Dendritic cell treated with granulocyte-macrophage colony-stimulating factor and Interleukin-4, amounts not matched to agents 40 ng/mL and 50 ng/mL, for 4 days (primary cell): ENCODE results near the gene MGAT4B.

ENCODE experiments used
- H3K27ac Mint-ChIP-seq: one replicate; pipeline ENCODE4 v1.8.0; 2022; ENCODE audit warnings: mild to moderate bottlenecking, mixed read lengths
- H3K27me3 Mint-ChIP-seq: one replicate; pipeline ENCODE4 v1.8.0; 2022; ENCODE audit warnings: mild to moderate bottlenecking, mixed read lengths
- H3K36me3 Mint-ChIP-seq: one replicate; pipeline ENCODE4 v1.8.0; 2022; ENCODE audit warnings: low read depth, mixed read lengths
- H3K4me1 Mint-ChIP-seq: one replicate; pipeline ENCODE4 v1.8.0; 2022; ENCODE audit warnings: low read depth, mixed read lengths
- H3K4me3 Mint-ChIP-seq: one replicate; pipeline ENCODE4 v1.8.0; 2022; ENCODE audit warnings: mild to moderate bottlenecking, moderate library complexity, mixed read lengths
- H3K9me3 Mint-ChIP-seq: one replicate; pipeline ENCODE4 v1.8.0; 2022; ENCODE audit warnings: mixed read lengths
- intact Hi-C: fragments of 100-400 bp; cut with micrococcal nuclease; formaldehyde crosslinking; loops from one replicate; pipeline ENCODE4 v1.15.0; 2022

The MGAT4B gene

DNA sequence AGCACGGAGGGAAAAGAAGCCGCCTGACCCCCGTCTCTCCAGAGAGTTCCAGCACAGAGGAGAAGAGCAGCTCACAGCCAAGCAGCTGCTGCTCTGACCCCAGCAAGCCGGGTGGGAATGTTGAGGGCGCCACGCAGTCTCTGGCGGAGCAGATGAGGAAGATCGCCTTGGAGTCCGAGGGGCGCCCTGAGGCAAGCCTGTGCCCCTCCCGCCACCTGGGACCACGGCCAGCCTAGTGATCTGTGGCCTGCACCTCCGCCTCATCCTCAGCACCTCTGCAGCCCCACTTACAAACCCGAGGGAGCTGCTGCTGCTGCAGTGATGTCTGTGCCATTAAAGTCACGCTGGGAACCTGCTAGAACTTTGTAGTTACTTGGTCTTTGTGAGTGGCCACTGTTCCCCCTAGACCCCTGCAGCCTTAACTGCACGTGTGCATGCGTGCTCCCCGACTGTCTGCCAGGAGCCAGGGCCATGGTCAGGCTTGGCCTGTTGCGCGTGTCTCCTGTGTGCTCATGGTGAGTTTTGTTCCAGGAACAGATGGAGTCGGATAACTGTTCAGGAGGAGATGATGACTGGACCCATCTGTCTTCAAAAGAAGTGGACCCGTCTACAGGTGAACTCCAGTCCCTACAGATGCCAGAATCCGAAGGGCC is 26.5 kb upstream of the MGAT4B start:
- intact Hi-C loops: no loop called here
- peaks cover 97% of the 10 kb centered on the region for H3K36me3 Mint-ChIP-seq
- H3K4me1 Mint-ChIP-seq: peaks cover 22% of the 10 kb centered on the region
- H3K27ac Mint-ChIP-seq: no peak overlapping the region
- no peaks in the 10 kb centered on the region for H3K27me3 Mint-ChIP-seq
- no peak overlapping the region for H3K4me3 Mint-ChIP-seq
- no peaks in the 10 kb centered on the region for H3K9me3 Mint-ChIP-seq

GRCh38 chr5:179832039-179832745 is 25.5 kb upstream of the MGAT4B start:
- Mint-ChIP-seq H3K27me3 (no peaks in the 10 kb centered on the region), H3K4me1 (peaks cover 31% of the 10 kb centered on the region), H3K4me3 (no peak overlapping the region), H3K36me3 (peaks cover 97% of the 10 kb centered on the region), H3K27ac (no peak overlapping the region), H3K9me3 (no peaks in the 10 kb centered on the region)
- intact Hi-C loops: no loop called here

GRCh38 chr5:179830818-179831468 is 24.3 kb upstream of the MGAT4B start:
- H3K27me3 Mint-ChIP-seq: no peaks in the 10 kb centered on the region
- intact Hi-C loops: no loop called here

GRCh38 chr5:179829732-179830435 is 23.2 kb upstream of the MGAT4B start:
- Mint-ChIP-seq H3K27me3 (no peaks in the 10 kb centered on the region), H3K36me3 (peaks cover 97% of the 10 kb centered on the region), H3K9me3 (no peaks in the 10 kb centered on the region), H3K27ac (no peak overlapping the region), H3K4me3 (no peak overlapping the region), H3K4me1 (peaks cover 54% of the 10 kb centered on the region)
- intact Hi-C loops: no loop called here

More at GRCh38 chr5:179830818-179831468, 24.3 kb upstream of the MGAT4B start:
- Mint-ChIP-seq H3K4me1 (peaks cover 43% of the 10 kb centered on the region), H3K36me3 (peaks cover 97% of the 10 kb centered on the region), H3K4me3 (no peak overlapping the region), H3K9me3 (no peaks in the 10 kb centered on the region), H3K27ac (no peak overlapping the region)

DNA sequence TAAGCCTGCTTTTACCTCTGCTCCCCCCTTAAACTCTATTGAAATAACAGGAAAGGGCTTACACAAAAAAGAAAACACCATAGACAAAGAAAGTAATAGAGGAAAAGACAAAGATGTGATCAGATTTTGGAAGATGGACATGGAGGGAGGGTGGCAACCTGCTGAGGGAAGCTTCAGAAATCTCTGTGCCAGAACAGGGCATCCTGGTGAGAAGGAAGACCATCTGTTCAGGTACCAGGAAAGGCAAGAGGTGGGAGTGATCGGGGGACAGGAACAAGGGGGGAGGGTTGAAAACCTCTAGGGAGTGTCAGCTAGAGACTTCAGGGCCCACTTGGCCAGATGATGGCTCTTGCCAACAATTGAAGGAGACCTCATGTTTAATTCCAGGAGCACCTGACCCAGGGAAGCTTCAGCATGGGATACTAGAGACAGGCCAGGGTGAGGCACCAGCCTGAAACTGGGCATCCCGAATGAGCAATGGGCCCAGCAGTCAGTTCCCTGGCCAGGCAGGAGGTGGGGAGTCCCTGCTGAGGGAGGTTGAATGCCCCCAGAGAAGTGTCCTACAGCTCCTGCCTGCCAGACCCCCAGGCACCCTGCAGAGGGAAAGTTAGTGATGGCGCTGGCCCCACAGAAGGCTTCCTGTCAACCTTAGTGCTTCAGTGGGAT is 22.2 kb upstream of the MGAT4B start:
- no peak overlapping the region for H3K4me3 Mint-ChIP-seq
- no peaks in the 10 kb centered on the region for H3K9me3 Mint-ChIP-seq
- intact Hi-C loops: no loop called here
- H3K27me3 Mint-ChIP-seq: no peaks in the 10 kb centered on the region
- peaks cover 100% of the 10 kb centered on the region for H3K36me3 Mint-ChIP-seq
- H3K27ac Mint-ChIP-seq: no peak overlapping the region
- H3K4me1 Mint-ChIP-seq: peaks cover 64% of the 10 kb centered on the region

- H3K36me3 Mint-ChIP-seq: peaks cover 100% of the 10 kb centered on the region
- peak overlapping the region; percentile 72 for H3K27ac Mint-ChIP-seq
- H3K27me3 Mint-ChIP-seq: no peaks in the 10 kb centered on the region
- intact Hi-C loops: no loop called here
- peaks cover 67% of the 10 kb centered on the region for H3K4me1 Mint-ChIP-seq
- peak overlapping the region; percentile 45 for H3K4me3 Mint-ChIP-seq
- H3K9me3 Mint-ChIP-seq: no peaks in the 10 kb centered on the region
Observed at GRCh38 chr5:179827680-179828079, 21.0 kb upstream of the MGAT4B start.

DNA sequence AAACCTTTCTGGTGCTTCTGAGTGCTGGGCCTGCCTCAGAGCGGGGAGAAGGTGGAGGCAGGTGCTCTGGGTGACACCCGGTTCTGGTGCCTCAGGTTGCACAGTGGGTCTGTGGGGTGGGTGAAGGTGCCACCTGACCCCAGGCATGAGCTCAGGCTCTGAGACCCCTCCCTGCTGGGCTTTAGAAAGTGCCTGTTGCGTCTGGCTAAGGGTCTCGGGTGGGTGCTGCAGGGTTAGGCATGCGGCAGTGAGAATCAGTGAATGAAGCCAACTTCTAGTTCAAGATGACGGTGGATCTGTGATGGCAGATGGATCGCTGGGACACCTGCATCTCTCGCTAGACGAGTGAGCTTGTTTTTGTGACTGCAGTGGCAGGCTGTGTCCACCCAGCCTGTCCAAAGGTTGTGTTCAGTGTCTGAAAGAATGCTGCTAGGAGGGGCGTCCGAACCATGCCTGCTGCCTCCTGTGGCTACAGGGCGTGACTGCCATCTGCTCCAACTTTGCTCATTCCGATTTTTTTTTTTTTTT is 19.1 kb upstream of the MGAT4B start:
- Mint-ChIP-seq H3K36me3 (peaks cover 97% of the 10 kb centered on the region), H3K4me1 (peaks cover 77% of the 10 kb centered on the region), H3K27me3 (no peaks in the 10 kb centered on the region), H3K27ac (peak overlapping the region; percentile 72), H3K9me3 (no peaks in the 10 kb centered on the region), H3K4me3 (no peak overlapping the region)
- intact Hi-C loops: no loop called here

- Mint-ChIP-seq H3K27me3 (no peaks in the 10 kb centered on the region), H3K9me3 (no peaks in the 10 kb centered on the region), H3K4me3 (no peak overlapping the region), H3K27ac (peak overlapping the region; percentile 14), H3K4me1 (peaks cover 85% of the 10 kb centered on the region), H3K36me3 (peaks cover 92% of the 10 kb centered on the region)
- intact Hi-C loops: no loop called here
Observed at GRCh38 chr5:179824745-179825112, 18.1 kb upstream of the MGAT4B start.

DNA sequence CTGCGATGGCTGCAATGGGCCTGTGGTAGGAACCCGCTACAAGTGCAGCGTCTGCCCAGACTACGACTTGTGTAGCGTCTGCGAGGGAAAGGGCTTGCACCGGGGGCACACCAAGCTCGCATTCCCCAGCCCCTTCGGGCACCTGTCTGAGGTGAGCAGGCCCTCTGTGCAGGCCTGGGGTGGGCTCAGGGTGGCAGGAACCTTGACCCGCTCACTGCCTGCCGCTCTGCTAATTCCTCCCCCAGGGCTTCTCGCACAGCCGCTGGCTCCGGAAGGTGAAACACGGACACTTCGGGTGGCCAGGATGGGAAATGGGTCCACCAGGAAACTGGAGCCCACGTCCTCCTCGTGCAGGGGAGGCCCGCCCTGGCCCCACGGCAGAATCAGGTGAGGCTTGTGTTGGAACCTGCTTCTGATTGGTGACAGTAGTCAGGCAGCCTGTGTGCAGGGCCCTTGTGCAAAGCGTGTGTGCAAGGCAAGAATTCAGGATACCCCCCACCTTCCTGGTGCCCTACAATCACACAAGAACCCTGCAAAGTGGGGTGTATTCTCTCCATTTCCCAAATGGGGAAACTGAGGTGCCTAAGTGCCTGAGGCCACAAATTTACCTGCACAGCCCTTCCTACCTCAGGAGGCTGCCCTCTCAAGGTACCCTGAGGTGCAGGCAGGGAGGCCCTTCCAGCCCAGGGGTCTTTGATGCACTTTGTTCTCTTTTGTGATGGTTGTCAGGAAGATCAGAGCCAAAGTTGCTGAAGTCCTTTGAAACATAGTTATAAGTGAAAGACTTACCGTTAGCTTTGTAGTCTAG is 17.5 kb upstream of the MGAT4B start:
- no peaks in the 10 kb centered on the region for H3K27me3 Mint-ChIP-seq
- H3K36me3 Mint-ChIP-seq: peaks cover 86% of the 10 kb centered on the region
- intact Hi-C loops: no loop called here
- no peaks in the 10 kb centered on the region for H3K9me3 Mint-ChIP-seq
- peaks cover 86% of the 10 kb centered on the region for H3K4me1 Mint-ChIP-seq
- peak overlapping the region; percentile 14 for H3K27ac Mint-ChIP-seq
- no peak overlapping the region for H3K4me3 Mint-ChIP-seq

GRCh38 chr5:179822444-179822990 is 15.9 kb upstream of the MGAT4B start:
- Mint-ChIP-seq H3K27ac (peak overlapping the region; percentile 97), H3K36me3 (peaks cover 70% of the 10 kb centered on the region), H3K27me3 (peaks cover under 1% of the 10 kb centered on the region), H3K9me3 (no peaks in the 10 kb centered on the region), H3K4me1 (peaks cover 86% of the 10 kb centered on the region), H3K4me3 (peak overlapping the region; percentile 94)
- intact Hi-C loops: no loop called here

- Mint-ChIP-seq H3K4me1 (peaks cover 86% of the 10 kb centered on the region), H3K4me3 (peak overlapping the region; percentile 94), H3K27me3 (peaks cover 5% of the 10 kb centered on the region), H3K9me3 (no peaks in the 10 kb centered on the region), H3K36me3 (peaks cover 65% of the 10 kb centered on the region), H3K27ac (peak overlapping the region; percentile 97)
- intact Hi-C loops: no loop called here
Observed at GRCh38 chr5:179822059-179822432, 15.4 kb upstream of the MGAT4B start.

GRCh38 chr5:179821298-179822058 is 14.8 kb upstream of the MGAT4B start:
- Mint-ChIP-seq H3K36me3 (peaks cover 59% of the 10 kb centered on the region), H3K27ac (peak overlapping the region; percentile 97), H3K9me3 (no peaks in the 10 kb centered on the region), H3K27me3 (peaks cover 8% of the 10 kb centered on the region), H3K4me1 (peaks cover 84% of the 10 kb centered on the region), H3K4me3 (peak overlapping the region; percentile 94)
- intact Hi-C loops: loop anchor here (2.0 kb wide), 1 partner anchor 15 kb away; the partner anchor contains the start of gene MGAT4B
